ENCODE results near the gene HIC1.

The HIC1 gene

DNA sequence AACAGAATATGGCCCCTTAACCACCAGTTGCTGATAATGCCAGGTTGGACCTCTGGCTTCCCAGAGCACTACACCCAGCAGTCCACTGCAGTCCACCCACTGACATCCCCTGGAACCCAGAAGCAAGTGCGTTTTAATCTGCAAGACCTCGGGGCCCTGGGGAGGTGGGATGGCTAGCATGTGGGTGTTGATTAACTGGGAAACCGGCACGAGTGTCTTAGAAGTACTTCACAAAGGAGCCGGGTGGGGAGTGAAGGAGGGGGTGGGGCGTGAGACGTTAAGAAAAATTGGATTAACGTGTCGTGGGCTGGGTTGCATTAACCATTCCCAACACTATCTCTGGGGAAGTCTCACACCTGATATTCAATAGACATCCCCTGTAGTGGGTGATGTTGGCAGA is 6.1 kb upstream of the HIC1 start:
- DNase-seq, result no peak

DNA sequence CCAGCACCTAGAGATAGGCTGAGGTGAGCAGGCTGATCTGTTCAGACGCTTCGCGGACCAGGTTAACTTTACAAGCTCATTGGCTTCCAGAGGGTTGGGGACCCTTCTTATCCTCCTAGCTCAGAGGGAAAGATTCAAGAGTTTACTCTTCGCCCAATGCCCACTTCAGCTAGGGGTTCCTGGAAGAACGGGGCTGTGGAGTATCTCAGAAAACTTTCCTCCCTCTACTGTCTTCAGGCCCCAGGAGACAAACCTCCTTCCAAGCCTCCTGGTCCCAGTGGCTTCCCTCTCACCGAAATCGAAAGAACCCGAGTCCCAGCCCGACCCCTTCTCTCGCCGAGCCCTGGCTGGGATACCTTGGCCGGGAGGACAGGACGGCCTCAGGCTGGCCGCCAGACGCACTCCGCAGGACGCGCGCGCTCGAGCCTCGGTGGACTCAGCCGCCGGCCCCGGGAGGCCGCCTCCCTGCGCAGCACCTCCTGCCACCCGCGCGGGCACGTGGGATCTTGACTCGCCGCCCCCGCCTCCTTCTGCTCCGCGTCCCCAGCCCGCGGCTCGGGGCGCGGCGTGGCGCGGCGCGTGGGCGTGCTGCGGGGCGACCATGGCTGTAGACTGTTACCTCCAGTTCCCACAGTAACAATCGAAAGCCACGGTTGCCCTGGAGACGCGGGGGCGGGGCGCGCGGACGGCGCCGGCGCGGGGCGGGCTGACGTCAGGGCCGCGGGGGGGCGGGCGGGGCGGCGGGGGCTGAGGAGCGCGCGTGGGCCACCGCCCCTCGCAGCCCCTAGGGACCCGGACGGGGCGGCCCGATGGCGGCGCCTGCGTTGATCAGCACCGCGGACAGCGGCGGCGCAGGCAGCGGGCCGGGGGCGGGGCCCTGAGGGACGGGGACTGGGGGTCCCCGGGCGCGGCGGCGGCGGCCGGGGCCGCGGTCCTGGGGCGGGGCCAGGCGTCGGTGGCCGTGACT is 5.3 kb upstream of the HIC1 start:
- DNase-seq, result peak; percentile 85

DNA sequence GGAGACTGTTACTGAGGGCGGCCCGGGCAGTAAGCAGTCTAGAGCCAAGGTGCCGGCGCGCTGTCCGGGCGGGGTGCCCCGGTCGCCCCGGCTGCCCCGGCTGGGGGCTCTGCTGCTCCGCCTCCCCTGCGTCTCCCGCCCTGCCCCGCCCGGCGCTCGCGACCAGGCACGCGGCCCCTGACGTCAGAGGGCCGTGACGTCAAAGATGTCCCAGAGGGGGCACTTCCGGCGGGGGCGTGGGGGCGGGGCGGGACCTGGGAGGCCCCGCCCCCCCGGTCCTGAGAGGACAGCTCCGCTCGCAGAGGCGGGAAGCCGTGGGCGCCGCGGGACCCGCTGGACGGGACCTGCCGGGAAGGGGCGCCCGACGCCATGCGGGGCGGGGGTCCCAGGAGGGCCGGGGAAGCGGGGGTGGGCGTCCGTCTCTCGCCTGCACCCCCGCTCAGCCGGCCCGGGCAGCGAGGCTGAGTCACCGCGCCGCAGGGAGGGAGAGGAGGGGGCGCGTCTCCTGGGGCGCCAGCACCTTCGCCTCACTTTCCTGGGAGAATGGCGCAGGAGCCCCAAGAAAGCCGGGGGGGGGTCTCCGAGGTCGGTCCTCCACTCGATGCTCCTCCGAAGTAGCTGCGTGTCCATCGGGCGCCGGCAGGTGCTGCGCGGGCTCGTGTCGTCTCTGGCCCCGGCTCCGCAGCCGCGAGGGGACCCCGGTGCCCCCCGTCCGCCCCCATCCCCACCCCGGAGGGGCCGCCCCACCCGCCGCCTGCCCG is 4.4 kb upstream of the HIC1 start:
- peak; percentile 81 for DNase-seq

DNA sequence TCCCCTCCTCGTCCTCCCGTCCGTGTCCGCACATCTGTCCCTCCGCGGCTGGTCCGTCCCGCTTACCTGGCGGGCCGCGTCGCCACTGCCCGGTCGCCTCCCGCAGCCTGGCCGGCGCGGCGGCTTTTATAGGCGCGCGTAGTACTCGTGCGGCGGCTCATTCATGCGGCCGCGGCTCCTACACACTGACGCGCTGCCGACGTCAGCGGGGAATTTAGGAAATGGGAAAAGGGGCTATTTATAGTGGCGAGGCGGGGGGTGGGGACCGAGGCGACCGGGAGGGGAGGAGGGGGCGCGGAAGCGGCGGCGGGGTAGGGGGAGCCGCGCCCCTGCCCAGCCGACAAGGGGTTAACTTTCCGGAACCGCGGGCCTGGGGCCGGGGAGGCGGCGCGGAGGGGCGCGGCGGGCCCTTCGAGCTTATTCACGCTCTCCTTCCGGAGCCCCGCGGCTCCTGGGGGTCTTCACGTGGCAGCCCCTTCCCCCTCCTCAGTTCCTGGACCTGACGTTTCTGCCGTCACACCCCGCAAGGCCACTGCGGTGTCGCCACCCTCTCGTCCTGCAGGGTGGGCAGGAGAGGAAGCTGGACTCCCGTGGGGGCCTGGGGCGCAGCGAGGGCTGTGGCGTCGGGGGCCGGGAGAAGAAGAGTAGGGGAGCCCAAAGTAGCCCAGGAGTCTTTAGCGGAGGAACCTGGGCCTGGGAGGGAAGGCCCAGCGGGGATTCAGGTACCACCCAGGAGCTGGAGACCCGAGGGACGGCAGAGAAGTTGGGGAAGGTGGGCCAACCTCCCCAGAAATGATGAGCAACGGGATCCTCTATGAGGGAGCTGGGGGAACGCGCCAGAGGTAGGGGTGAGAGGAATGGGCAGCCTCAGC is 3.6 kb upstream of the HIC1 start:
- peak; percentile 76 for DNase-seq

DNA sequence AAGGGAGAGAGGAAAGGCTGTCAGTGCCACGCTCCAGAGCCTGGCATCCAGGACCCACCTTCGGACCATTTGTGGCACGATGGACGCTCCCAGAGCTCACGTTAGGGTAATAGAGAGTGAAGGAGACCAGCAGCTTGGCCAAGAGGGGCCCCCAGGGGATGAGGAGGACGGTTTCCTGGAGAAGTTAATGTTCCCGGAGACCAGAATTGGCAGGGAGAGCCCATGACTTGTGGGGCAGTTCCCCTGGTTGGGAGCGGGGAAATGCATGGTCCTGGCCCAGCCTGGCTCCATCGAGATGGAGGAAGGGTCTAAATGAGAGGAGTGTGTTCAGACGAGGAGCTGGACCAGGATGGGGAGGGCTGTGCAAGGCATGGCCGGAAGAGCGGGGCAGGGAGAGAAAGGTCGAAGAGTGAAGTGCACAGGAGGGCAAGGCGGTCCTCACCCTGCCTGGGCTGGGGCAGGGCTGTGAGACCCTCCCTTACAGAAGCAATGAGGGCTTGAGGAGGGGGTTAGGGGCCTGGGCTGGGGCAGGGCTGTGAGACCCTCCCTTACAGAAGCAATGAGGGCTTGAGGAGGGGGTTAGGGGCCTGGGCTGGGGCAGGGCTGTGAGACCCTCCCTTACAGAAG is 2.9 kb upstream of the HIC1 start:
- no peak for DNase-seq

DNA sequence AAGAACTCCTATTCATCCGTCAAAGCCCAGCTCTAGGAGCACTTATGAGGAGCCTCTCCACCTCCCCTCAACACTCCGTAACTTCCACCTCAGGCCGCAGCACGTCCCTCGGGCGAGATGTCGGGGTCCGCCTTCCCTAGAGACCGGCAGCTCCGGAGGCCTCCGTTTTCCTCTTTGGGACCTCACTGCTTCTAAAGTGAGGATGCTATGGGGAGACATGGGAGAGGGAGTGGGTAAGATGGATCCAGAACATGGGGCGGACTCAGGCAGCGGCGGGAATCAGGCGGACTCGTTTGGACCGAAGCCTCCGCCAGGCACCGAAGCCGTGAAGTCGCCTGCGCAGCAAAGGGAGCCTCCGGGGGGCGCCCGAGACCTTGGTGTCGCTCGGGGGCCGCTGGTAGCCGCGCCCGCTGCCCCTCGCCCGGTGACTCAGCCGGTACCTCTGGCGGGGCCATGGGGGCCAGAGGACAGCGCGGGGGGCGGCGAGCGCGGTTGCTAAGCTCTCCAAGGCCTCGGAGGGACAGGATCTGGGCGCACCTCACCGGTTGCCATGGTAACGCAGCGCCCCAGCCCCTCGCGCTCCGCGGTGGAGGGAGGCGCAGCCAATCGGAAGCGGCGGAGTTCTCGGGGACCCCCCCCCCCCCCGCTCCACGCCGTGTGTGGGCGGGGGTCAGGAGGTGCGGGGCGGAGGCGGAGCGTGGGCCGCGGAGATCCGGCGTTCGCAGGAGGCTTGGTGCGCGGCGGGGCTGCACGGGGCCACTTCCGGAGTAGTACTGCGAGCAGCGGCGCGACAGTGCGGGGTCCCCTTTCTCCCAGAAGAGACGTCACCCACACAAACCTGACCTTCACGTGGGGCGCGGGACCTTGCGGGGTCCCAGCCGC is 1.3 kb upstream of the HIC1 start:
- DNase-seq, result peak; percentile 80

DNA sequence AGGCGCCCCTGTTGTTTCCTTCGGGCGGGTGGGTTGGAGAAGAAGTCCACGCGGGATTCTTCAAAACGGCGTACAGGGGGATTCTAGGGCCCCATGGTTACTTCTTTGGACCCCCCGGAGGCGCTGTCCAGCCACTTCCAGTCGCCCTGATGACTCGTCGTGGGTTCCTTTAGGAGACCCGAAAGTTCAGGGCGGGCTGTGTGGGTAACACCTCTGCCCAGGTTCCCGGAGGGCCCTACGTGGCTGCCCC is 716 bp upstream of the HIC1 start:
- DNase-seq, result no peak

DNA sequence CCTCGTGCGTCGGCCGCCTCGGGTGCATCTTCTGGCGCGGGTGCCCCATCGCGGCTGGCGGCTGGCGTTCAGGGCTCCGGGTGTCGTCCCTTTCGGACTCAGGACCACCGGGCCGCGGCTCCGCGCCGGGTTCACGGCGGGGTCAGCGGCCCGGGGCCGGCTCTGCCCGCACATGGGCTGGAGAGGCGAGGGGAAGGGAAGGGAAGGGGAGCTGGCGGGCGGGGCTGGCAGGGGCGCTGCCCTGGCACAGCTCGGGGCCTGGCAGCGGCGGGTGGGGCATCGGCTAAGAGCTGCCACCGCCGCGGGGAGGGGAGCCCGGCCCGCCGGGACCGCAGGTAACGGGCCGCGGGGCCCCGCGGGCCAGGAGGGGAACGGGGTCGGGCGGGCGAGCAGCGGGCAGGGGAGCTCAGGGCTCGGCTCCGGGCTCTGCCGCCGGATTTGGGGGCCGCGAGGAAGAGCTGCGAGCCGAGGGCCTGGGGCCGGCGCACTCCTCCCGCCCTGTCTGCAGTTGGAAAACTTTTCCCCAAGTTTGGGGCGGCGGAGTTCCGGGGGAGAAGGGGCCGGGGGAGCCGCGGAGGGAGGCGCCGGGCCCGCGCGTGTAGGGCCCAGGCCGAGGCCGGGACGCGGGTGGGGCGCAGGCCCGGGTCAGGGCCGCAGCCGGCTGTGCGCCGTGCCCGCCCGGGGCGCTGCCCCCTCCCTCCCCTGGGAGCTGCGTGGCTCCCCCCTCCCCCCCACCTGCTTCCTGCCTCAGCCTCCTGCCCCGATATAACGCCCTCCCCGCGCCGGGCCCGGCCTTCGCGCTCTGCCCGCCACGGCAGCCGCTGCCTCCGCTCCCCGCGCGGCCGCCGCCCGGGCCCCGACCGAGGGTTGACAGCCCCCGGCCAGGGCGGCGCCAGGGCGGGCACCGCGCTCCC is 646 bp downstream of the HIC1 start:
- peak; percentile 72 for DNase-seq

DNA sequence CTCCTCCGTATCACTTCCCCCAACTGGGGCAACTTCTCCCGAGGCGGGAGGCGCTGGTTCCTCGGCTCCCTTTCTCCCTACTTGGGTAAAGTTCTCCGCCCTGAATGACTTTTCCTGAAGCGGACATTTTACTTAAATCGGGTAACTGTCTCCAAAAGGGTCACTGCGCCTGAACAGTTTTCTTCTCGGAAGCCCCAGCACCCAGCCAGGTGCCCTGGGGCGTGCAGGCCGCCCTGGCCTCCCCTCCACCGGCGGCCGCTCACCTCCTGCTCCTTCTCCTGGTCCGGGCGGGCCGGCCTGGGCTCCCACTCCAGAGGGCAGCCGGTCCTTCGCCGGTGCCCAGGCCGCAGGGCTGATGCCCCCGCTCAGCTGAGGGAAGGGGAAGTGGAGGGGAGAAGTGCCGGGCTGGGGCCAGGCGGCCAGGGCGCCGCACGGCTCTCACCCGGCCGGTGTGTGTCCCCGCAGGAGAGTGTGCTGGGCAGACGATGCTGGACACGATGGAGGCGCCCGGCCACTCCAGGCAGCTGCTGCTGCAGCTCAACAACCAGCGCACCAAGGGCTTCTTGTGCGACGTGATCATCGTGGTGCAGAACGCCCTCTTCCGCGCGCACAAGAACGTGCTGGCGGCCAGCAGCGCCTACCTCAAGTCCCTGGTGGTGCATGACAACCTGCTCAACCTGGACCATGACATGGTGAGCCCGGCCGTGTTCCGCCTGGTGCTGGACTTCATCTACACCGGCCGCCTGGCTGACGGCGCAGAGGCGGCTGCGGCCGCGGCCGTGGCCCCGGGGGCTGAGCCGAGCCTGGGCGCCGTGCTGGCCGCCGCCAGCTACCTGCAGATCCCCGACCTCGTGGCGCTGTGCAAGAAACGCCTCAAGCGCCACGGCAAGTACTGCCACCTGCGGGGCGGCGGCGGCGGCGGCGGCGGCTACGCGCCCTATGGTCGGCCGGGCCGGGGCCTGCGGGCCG is 1.6 kb downstream of the HIC1 start:
- peak; percentile 71 for DNase-seq

DNA sequence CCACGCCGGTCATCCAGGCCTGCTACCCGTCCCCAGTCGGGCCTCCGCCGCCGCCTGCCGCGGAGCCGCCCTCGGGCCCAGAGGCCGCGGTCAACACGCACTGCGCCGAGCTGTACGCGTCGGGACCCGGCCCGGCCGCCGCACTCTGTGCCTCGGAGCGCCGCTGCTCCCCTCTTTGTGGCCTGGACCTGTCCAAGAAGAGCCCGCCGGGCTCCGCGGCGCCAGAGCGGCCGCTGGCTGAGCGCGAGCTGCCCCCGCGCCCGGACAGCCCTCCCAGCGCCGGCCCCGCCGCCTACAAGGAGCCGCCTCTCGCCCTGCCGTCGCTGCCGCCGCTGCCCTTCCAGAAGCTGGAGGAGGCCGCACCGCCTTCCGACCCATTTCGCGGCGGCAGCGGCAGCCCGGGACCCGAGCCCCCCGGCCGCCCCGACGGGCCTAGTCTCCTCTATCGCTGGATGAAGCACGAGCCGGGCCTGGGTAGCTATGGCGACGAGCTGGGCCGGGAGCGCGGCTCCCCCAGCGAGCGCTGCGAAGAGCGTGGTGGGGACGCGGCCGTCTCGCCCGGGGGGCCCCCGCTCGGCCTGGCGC is 2.4 kb downstream of the HIC1 start:
- peak; percentile 56 for DNase-seq

DNA sequence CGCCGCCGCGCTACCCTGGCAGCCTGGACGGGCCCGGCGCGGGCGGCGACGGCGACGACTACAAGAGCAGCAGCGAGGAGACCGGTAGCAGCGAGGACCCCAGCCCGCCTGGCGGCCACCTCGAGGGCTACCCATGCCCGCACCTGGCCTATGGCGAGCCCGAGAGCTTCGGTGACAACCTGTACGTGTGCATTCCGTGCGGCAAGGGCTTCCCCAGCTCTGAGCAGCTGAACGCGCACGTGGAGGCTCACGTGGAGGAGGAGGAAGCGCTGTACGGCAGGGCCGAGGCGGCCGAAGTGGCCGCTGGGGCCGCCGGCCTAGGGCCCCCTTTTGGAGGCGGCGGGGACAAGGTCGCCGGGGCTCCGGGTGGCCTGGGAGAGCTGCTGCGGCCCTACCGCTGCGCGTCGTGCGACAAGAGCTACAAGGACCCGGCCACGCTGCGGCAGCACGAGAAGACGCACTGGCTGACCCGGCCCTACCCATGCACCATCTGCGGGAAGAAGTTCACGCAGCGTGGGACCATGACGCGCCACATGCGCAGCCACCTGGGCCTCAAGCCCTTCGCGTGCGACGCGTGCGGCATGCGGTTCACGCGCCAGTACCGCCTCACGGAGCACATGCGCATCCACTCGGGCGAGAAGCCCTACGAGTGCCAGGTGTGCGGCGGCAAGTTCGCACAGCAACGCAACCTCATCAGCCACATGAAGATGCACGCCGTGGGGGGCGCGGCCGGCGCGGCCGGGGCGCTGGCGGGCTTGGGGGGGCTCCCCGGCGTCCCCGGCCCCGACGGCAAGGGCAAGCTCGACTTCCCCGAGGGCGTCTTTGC is 3.1 kb downstream of the HIC1 start:
- peak; percentile 60 for DNase-seq

DNA sequence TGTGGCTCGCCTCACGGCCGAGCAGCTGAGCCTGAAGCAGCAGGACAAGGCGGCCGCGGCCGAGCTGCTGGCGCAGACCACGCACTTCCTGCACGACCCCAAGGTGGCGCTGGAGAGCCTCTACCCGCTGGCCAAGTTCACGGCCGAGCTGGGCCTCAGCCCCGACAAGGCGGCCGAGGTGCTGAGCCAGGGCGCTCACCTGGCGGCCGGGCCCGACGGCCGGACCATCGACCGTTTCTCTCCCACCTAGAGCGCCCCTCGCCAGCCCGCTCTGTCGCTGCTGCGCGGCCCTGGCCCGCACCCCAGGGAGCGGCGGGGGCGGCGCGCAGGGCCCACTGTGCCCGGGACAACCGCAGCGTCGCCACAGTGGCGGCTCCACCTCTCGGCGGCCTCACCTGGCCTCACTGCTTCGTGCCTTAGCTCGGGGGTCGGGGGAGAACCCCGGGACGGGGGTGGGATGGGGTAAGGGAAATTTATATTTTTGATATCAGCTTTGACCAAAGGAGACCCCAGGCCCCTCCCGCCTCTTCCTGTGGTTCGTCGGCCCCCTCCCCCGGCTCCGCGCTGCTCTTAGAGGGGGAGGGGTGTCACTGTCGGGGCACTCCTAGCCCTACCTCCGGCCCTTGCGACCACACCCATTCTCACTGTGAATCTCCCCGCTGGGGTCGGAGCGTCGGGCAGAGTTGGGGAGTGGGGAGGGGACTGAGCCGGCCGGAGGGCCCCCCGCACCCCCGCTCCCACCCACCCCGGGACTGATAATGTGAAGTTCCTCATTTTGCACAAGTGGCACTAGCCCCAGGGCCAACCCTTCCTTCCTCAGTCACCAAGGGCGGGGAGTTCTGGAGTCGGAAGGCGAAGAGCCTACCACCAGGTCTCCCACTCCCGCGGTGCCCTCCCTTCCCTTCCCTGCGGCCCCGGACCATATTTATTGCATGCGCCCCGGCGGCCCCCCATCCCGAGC is 4.0 kb downstream of the HIC1 start:
- peak; percentile 82 for DNase-seq

DNA sequence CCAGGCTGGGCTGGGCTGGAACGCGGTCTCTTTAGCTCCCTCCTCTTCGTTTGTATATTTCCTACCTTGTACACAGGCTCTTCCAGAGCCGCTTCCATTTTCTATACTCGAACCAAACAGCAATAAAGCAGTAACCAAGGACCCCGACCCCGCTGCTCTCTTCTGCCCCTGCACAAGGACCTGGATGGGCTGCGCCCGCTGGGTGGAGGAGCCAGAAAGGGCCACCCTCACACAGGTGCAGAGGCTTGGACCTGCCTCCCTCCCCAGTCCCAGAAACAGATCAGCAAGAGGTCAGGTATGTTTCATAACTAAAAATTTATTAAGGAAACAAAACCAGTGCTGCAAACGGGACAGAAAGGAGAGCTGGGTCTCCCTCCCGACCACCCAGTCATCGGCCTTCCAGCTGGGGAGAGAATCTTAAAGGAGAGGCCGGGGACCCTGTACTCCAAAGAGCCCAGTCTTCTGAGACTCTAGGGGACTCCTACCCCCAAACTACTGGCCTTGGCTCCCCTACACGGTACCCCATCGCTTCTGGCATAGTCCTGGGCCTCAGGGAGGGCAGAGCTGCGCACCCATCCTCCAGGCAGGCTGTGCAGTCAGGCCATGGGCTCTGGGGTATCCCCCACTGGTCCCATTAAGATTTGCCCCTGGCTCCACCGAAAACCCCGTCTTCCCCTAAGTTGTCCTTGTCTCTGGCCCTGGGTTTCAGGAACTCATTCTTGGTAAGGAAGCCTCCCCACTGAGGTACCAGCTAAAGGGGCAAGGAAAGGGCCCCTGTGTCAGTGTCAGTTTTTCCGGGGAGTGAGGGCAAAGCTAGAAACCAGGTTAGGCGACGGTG is 4.9 kb downstream of the HIC1 start:
- no peak for DNase-seq

DNA sequence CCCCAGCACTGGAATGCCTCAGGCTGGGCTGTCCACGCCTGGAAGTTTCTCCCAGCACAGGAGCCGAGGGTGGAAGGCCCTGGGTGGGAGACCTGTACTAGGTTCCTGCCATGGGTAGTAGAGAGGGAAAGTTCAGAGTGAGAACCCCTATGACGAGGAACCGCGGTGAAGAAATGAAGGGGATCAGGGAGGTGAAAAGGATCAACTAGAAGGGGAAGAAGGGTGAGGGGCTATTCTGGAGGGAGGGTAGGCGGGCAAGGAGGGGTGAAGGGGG is 5.4 kb downstream of the HIC1 start:
- DNase-seq, result no peak

DNA sequence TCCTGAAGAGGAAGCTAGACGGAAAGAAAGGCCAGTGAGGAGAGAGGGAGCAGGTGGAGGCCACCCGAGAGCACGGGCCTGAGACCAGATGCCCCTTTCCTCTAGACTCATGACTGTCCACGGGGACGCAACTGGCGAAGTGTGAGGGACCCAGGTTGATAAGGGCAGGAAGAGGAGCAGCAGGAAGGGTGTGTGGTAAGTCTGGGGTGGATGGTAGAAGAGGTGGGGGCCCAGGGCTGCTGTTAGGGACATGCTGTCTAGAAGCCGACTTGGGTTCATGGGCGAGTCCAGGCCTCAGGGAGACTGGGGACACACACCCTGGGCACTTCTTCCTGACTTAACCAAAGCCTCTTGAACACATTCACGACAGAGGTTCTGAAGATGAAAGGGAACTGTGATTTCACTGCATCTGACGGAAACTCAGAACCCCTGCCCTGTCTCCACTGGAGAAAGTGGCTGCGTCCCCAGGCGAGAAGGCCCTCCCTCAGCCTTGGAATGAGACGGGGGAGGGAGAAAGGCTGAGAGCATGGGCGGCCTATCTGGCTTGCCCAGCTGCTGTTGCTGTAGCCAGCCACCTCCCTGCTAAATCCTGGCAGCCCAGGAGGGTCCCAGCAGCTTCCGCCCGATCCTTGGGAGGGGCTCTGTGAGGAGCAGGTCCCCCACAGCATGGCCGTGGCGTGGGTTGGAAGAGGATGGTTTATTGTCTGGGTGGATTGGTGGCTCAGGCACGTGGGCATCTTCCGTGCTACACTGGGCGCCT is 6.0 kb downstream of the HIC1 start:
- peak; percentile 28 for DNase-seq

Measured in fibroblast of skin of right biceps (primary cell).